HG02981 (cell line): ENCODE data around the gene FKBP5.
"Not testable (repeated sequence)": the region's sequence is repeated elsewhere in the genome, so short reads cannot be mapped to it uniquely, and the experiment has no call there.

ENCODE experiments used
- ATAC-seq: cut with Tn5 transposase; IDR thresholded peaks from one replicate; pipeline ENCODE4 v1.9.1; 2021; ENCODE audit warnings: mild to moderate bottlenecking, moderate library complexity; ENCODE audit not compliant: unreplicated experiment

The FKBP5 gene

DNA sequence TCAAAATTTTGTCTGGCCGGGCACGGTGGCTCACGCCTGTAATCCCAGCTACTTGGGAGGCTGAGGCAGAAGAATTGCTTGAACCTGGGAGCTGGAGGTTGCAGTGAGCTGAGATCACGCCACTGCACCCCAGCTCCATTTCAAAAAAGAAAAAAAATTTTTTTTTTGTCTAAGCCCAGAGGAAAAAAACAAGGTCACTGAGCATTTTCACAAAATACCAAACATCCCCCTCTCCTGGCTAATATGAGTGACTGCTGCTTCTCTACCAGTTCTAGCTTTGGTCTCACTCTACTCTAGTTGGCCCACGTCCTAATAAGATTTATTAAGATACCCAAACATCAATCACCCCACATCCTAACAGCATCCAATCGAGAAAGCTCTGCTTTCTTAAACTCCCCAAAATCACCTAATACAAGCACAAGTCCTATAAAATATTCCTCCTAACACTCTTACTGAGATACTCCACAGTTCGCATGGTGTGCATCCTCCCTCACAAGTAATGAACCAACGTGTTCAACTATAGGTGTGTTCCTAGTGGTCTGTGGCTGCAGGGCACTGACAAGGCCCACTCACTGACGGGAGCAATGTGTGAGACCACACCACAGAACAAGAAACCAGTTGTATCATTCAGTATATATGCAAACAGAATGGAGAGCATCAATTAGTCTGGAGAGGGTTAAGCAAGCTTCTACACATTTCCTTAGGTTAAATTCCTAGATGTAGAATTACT is 64.2 kb downstream of the FKBP5 start:
- ATAC-seq, result no peak

DNA sequence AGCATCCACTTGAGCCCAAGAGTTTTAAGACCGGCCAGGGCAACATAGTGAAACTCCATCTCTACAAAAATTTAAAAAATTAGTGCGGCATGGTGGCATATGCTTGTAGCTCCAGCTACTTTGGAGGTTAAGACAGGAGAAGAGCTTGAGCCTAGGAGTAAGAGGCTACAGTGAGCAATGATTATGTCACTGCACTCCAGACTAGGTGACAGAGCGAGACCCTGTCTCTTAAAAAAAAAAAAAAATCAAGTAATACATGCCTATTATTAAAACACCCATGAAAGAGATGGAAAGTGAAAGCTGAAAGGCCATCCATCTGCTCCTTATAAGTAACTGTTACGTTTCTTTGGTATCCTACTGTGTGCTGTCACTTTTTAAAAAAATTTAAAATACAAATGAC is 66.4 kb downstream of the FKBP5 start:
- no peak for ATAC-seq

DNA sequence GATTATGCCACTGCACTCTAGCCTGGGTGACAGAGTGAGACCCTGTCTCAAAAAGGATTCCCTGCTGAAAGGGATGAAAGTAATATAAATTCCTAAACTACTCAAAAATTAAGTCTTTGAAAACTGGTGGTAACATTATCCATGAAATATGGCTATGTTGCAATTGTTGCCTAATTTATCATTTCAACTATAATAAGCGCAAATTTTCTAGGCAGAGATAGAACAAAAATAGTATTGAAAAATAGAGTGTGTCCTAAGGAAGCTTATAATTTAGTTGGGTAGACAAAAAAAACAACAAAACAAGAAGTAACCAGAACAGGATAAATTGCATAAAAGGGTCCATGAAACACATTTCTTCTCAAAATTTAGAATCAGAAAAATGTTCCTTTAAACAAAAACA is 68.0 kb downstream of the FKBP5 start:
- ATAC-seq, result no peak

DNA sequence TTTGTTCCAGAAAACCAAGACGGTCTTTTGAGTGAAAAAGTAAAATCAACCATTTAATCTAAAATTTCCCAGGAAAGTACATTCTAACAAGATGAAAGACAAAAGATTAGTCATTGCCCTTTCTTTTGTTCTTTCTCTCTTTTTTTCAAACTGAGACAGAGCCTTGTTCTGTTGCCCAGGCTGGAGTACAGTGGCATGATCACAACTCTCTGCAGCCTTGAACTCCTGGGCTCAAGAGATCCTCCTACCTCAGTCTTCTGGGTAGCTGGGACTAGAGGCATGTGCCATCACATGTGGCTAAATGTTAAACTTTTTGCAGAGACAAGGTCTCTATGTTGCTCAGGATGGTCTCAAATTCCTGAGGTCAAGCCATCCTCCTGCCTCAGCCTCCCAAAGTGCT is 75.0 kb downstream of the FKBP5 start:
- no peak for ATAC-seq

DNA sequence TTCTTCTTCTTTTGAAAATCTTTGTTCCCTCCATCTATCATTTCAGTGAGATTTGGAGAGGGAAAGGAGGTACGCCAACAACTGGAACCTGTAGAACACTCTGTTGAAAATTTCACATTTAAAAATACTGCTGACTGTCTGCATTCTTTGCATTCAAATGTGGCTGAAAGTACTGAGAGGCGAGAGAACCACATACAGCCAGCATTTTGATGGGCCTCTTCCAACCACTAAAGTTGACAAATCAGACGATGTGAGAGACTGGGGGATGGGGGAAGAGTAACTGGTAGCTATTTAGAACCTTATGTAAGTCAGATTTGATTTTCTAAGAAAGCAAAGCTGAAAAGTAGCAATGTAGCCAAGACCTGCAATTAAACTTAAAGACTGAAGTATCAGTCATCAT is 77.5 kb downstream of the FKBP5 start:
- ATAC-seq, result no peak

DNA sequence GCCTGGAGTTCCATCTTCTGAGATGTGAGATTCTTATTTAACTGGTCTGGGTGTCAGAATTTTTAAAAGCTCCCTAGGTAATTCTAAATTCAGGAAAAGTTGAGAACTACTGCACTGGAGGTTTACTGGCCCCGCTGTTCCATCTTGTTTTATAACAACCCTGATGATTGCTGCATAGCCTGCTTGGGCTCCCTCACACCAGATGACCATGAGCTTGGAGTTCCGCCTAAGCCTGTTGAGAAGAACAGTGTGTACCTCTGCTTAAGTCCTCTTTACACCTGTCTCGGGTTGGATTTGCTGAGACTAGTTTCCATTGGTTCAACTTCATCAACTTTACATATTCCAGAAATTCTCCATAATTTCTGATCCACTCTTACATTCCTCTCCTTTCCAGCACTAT is 77.9 kb downstream of the FKBP5 start:
- no peak for ATAC-seq

DNA sequence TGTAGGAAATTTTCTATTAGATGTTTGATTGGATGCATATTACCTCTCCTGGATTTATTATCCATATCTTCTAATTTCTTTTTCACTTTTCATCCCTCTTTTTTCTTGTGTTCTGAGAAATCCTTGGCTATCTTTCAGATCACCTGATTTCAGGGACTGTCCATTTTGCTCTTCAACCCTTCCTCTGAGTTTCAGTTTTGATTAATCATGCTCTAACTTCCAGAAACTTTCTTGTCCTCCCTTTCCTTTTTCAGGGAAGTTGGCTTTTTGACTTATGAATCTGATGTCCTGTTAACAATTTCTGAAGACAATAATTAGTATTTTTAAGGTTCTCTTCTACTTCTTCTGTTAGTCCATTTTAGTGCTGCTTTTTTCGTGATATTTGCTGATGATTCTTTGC is 79.1 kb downstream of the FKBP5 start:
- no peak for ATAC-seq

DNA sequence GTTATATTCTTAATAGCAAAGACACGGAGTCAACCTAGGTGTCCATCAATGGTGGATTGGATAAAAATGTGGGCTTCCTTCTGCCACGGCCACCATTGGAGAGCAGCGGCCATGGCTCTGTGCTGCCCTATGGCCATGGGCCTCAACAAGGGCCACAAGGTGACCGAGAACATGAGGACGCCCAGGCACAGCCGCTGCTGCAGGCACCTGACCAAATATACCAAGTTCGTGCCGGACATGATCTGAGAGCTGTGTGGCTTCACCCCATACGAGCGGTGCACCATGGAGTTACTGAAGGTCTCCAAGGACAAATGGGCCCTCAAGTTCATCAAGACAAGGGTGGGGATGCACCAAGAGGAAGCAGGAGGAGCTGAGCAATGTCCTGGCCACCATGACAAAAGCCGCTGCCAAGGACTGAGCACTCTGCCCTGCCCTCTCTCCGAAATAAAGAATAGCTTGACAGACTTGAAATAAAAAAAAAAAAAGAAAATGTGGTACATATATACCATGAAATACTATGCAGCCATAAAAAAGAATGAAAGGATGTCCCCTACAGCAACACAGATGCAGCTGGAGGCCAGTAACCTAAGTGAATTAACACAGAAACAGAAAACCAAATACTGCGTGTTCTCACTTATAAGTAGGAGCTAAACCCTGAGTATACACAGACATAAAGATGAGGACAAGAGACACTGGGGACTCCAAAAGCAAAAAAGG is 81.0 kb downstream of the FKBP5 start:
- no peak for ATAC-seq

DNA sequence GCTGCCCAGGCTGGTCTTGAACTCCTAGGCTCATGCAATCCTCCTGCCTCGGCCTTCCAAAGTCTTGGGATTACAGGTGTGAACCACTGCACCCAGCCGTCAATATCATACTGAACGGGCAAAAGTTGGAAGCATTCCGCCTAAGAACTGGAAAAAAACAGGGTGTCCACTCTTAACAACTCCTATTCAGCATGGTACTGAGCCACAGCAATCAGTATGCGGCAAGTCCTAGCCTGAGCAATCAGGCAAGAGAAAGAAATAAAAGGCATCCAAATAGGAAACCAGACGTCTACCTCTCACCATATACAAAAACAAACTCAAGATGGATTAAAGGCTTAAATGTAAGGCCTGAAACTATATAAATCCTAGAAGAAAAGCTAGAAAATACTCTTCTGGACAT is 83.1 kb downstream of the FKBP5 start:
- no peak for ATAC-seq

DNA sequence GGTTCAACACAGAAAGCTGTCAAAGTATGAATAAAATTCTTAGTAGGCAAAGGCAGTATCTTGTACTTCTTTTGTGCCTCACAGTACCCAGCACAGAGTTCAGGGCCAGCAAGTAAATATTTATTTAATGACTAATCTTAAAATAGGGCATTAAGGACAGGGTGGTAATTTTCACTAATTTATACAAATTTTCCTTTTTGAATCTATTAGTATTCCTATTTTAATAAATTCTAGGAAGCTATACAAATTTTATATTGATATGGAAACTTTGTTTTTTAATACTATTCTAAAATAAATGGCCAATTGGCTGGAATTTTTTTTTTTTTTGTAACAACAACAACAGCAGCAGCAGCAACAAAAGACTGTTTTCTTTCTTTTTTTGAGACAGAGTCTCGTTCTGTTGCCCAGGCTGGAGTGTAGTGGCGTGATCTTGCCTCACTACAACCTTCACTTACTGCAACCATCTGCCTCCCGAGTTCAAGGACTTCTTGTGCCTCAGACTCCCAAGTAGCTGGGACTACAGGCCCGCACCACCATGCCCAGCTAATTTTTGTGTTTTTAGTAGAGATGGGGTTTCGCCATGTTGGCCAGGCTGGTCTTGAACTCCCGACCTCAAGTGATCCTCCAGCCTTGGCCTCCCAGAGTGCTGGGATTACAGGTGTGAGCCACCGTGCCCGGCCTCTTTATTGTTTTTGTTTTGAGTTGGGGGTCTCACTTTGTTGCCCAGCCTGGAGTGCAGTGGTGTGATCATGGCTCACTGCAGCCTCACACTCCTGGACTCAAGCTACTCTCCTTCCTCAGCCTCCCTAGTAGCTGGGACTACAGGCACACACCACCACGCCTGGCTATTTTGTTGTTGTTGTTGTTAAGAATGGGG is 85.2 kb downstream of the FKBP5 start:
- no peak for ATAC-seq

DNA sequence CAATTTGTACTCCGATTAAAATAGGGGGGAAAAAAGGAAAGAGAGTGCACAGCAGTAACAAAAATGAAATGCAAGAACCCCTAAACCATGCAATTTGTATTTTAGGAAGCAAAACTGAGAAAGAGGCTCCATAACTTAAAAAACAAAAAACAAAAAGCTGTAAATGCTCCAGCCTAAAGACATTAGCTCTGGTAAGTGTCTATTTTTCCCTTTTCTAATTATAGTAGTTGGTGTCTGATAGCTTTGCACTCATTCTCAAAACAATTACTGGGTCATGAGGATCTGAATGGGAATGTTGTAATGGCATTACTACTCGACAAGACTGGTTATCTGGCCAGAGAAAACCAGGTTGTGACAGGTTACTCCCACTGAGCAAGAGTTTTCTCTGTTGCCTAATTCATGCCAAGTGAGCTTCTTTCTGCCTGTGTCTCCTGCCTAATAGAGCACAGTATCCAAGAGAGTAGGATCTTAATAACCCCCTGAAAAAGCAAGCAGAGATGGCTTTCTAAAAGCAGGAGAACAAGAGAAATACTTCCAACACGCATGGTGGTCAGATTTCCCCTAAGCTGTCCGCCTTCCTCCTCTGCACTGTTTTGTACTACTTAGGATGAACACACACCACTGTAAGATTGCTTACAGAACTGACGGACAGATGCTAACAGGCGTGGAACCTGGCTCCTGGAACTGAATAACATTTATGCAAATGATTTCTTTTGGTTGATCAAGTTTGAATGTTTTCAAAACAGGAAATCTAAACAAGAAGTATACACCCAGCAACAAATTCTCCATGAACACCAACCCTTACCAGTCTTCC is 86.4 kb downstream of the FKBP5 start:
- no peak for ATAC-seq

DNA sequence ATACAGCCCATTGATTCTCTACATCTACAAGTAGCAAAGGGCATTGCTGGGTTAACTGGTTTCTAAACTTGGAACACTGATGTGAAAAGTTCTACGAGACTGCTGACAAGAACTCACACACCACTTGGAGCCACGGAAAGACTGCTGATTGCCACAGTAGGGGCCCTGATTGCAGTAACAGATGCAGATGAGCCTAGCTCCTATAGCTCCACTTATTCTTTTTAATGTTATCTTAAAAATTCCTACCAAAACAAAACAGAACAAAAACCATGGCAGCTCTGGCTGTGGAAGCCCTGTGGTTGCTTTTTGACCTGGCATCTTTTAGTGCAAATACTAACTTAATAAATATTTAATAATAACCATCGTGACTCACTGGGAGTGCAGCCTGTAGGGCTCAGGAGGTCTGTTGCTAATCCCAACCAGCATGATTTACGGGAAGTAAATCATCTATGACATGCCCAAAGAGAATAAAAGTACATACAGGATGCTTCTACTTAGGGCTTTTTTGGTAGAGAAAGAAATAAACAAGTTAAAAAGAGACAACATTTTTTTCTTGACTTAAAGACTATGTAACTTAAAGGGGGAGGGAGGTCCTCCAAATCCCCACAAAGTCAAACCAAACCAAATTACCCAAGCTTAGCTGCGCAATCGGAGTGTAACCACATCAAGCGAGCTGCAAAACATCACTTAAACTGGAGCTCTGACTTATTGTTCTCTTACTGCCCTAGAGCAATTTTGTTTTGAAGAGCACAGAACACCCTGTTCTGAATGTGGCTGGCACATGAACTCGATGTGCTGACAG is 87.2 kb downstream of the FKBP5 start:
- ATAC-seq, result no peak

DNA sequence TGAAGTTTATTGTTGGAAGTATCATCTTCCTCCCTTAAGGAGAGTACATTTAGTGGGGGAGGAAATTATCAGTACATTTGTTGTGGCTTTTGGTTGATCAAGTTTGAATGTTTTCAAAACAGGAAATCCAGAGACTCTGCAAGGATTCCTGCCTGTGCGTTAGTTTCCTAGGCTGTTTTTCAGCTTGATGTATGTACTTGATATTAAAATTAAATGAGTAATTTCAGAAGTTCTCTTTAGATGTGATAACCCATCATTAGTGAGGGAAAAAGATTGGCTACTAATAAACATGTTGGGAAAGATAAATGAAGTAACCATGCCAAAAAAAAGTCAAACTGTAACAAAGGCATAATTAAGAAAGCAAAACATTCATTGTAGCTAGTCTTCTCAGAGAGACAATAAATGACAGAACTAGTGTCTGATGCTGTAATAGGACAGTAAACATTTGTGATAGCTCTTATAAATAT is 88.0 kb downstream of the FKBP5 start:
- ATAC-seq, result no peak

DNA sequence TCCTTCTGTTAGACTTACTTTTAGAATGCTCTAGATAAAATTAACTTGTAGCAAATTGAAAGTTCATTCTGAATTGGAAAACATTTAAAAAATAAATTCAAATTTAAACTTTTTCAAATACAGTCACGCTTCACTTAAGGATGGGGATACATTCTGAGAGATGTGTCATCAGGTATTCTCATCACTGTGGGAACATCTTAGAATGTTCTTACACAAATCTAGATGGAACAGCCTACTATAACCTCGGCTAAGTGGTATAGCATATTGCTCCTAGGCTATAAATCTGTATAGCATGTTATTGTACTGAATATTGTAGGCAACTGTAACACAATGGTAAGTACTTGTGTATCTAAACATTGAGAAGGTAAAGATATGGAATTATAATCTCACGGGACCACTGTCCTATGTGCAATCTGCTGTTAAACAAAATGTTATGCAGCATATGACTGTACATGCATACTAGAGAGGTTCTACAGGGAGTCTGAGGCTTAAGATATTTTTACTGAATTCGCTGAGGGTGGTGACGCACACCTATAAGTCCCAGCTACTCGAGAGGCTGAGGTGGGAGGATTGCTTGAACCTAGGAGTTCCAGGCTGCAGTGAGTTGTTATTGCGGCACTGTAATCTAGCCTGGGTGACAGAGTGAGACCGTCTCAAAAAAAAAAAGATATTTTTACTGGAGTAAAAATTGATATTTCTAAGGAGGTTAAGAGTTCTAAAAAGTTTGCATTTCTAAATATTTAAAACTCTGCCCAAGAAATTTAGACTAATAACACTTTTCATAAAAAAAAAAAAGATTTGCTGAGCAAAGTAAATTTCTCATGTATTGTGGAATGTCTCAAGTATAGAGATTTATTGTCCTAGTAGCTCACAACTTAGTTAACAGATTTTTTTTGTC is 88.7 kb downstream of the FKBP5 start:
- no peak for ATAC-seq

DNA sequence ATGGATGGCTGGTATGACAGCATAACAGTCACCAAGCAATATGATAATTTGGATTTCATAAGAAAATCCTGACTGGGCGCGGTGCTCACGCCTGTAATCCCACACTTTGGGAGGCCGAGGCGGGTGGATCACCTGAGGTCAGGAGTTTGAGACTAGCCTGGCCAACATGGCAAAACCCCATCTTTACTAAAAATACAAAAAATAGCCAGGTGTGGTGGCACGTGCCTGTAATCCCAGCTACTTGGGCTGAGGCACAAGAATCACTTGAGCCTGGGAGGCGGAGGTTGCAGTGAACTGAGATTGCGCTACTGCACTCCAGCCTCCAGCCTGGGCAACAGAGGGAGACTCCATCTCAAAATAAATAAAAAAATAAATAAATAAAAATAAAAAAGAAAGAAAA is 90.1 kb downstream of the FKBP5 start:
- not testable (repeated sequence) for ATAC-seq

DNA sequence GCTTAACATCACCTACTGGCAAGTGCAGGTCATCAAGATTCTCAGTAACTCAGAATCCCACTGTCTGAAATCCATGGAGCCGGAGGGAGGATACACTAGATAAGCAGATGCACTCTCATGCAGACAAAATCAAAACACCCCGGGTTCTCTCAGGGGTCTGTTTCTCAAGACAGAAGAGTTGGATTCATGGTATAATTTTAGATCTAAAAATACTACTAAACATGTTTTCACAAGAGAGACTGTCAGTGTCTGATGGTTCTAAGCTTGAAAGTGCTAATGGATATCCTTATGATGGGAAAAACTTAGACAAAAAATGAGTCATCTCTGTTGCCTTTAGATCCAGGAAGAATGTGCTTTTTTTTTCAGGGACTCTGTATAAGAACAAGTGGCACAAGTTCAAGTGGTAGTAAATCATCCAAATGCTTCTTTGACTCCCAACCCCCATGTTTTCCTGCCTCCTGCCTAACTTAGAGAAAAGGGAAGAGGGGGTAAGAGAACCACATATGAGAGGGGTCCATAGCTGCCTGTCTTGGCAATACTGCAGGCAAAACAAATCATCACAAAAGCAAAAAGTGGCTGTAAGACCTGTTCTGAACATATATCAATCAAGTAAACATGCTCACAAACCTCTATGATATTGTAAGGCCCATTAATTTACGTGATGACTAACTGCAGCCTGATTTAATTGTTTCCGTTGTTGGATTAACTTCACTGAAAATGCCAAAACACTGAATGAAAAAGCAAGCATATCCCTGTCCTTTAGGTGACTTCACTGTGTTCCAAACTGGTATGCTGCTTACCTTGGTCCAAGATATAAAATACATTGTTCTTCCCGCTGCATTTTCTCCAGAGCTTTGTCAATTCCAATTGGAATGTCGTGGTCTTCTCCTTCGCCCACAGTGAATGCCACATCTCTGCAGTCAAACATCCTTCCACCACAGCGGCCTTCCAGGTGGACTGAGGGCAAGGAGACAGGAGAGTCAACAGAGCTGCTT is 92.0 kb downstream of the FKBP5 start:
- no peak for ATAC-seq

DNA sequence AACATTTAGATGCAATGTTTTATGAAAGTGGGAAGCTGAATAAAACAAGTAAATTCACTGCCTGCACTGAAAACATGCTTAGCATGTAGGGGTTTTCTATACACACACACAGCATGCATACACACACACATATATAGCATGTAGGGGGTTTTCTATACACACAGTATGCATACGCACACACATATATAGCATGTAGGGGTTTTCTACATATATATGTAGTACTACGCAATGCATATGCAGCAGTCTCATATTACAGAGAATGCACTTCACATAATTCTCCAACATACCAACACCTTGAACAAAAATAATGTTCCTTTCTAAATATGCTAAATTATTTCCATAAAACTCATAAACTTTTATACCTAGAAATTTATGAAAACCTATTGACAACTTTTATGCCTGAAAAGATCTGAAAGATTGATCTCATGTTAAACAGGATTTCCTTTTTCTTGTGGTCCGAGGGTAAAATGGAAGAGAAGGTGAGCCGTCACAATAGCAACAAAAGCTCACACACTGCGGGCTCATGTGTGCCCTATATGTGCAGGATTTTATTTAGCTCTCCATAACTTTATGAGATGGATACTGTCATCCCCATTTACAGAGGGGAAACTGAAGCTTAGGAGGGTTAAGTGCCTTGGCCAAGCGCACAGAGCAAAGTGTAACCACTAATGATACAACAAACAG is 94.1 kb downstream of the FKBP5 start:
- no peak for ATAC-seq
